Esophagus muscularis mucosa (tissue), 4 donors: ENCODE measurements around the gene ADAMTSL1.

ENCODE experiments used
- EP300 ChIP-seq: sonication (generic); formaldehyde crosslinking; IDR thresholded peaks from one replicate; pipeline ENCODE4 v1.6.1; 2017; ENCODE audit warnings: antibody characterized with exemption
- POLR2A ChIP-seq: fragments of 450-650 bp; IDR thresholded peaks from one replicate; pipeline ENCODE4 v1.6.1; 2017; ENCODE audit warnings: antibody characterized with exemption, moderate library complexity, mild to moderate bottlenecking, low read depth
- POLR2AphosphoS5 ChIP-seq, 2 donors: sonication (generic); formaldehyde crosslinking; IDR thresholded peaks; one replicate each; pipeline ENCODE4 v1.6.1; 2017; ENCODE audit warnings: antibody characterized with exemption in 2 of 2
- TF ChIP-seq, protein P1 (sequence below), 3 experiments: fragments of 200-600 bp in 2 of 3; fragments of 450-650 bp in 1 of 3; sonication (generic) in 2 of 3; IDR thresholded peaks; one replicate each; pipeline ENCODE4 v1.5.1; 2017 to 2019; ENCODE audit warnings: antibody characterized with exemption in 3 of 3, mild to moderate bottlenecking in 2 of 3, moderate library complexity in 1 of 3

GRCh38 chr9:18824095-18824666 lies 350.2 kb downstream of the ADAMTSL1 start:
- TF ChIP-seq EP300 (no peak), POLR2A (no peak), POLR2AphosphoS5 (IDR thresholded peaks at IDR 0.05) (no peak)
- TF ChIP-seq, protein P1, sequence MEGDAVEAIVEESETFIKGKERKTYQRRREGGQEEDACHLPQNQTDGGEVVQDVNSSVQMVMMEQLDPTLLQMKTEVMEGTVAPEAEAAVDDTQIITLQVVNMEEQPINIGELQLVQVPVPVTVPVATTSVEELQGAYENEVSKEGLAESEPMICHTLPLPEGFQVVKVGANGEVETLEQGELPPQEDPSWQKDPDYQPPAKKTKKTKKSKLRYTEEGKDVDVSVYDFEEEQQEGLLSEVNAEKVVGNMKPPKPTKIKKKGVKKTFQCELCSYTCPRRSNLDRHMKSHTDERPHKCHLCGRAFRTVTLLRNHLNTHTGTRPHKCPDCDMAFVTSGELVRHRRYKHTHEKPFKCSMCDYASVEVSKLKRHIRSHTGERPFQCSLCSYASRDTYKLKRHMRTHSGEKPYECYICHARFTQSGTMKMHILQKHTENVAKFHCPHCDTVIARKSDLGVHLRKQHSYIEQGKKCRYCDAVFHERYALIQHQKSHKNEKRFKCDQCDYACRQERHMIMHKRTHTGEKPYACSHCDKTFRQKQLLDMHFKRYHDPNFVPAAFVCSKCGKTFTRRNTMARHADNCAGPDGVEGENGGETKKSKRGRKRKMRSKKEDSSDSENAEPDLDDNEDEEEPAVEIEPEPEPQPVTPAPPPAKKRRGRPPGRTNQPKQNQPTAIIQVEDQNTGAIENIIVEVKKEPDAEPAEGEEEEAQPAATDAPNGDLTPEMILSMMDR (IDR thresholded peaks at IDR 0.05), result no peak
